Measurements from ENCODE around the gene HECW1.

The HECW1 gene

DNA sequence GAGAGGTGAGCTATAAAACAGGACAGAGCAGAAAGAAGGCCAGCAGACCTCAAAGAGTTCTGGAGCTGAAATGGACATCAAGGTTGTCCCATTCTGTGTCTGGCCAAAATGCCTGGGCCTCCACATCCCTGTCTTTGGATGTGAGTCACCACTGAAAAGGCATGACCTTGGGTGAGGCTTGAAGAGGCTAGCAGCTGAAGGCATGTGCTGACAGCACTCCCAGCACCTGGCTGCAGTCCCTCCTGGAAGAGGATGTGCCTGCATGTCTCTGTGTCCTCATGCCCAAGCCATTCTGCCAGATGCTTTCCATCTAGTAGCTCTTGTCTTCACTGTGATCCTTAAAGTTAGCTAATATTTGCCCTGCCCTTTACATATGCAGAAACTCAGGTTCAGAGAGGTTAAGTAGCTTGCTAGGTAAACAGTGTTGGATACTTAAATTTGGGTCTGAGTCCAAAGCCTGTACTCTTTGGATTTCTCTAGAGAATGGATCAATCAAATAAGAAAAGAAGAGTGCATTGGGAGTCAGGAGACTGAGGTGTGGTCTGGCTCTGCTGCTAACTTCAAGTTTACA, 35.8 kb downstream of the HECW1 start:
- DNase-seq: no peak

DNA sequence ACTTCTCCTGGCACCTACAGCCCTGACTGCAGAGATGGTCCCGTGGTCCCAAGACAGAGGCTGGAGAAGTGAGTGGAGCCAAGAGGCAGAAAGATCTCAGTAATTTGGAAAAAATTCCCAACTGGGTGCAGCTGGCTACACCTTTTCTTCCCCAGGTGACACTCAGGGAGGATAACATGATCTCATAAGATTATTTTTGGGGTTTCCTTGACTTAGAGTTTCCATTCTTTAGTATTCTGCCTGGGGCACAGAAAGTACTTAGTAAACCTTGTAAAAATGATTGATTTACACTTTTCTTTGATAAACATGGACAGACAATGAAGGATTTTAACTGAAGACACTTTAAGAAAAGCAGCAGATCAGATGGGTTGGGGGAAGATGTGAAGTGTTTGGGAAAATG, 38.6 kb downstream of the HECW1 start:
- no peak for DNase-seq

DNA sequence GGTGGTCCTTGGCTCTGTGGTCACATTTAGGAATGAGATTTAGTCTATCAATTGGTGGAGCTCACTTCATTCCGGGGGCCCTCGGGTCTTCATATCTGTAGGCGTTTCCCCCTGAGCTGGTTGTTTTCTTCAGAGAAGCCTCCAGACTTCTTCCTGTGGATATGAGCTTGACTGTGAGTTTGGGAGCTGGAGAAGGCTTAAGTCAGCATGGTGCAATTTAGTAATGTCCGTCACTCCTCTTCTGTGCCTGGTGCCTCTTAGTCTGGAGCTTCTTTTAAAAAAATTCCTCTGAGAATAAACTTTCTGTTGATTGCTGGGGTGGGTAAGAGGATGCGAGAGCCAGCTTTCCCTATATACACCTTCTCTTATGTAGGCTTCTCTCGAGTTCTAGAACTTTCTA, 40.2 kb downstream of the HECW1 start:
- DNase-seq: no peak

DNA sequence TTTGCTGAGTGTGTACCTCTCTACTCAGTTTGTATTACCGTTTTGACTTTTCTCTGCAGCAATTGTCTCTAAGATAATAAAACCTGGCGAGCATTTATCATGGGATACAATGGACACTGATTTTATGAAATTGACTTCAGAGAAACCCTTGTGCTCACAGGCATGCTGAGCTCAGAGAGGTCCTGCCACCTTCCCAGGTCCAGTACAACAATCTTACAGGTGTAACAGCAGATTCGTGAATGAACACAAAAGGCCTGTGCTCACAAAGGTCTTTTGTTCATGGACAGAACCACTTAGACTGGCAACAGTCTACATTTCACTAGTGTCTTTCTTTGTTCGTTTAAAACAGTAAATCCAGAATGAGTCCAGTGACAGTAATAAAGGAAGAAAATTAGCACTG, 43.2 kb downstream of the HECW1 start:
- DNase-seq: no peak

DNA sequence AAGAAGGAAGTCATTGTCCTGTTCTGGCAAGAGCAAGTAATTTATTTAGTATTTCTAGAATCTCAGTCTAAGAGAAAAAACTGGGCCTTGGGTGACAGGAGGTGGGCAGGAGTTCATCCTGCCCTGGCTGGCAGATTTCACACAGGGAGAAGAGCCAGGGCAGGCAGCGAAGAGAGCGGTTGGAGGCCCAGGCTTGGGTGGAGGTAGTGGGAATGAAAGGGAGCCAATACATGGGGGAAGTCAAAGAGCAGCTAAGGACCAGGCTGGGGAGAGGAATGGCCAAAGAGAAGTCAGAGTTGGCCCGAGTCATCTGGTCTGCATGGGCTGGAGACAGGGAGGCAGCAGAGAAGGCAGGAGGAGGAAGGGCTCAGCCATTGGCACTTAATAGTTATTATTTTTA, 51.4 kb downstream of the HECW1 start:
- DNase-seq: no peak

DNA sequence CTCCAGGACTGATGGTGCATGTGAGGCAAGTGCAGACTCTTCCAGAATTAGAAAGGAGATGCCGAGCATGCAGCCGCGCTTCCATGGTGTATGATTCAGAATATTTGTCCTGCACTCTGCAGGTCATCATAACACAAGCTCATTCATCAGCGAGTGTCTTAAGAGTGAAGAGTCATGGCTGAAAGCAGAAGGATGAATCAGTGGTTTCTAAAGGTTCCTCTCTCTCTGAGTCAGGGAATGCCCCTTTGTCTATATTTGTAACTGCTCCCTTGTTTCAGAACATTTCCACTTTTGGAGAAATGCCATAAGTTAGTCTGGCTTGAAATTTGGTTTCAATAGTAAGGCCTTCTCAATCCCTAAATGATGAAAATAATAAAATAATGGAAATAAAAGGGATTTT, 52.3 kb downstream of the HECW1 start:
- DNase-seq: no peak

DNA sequence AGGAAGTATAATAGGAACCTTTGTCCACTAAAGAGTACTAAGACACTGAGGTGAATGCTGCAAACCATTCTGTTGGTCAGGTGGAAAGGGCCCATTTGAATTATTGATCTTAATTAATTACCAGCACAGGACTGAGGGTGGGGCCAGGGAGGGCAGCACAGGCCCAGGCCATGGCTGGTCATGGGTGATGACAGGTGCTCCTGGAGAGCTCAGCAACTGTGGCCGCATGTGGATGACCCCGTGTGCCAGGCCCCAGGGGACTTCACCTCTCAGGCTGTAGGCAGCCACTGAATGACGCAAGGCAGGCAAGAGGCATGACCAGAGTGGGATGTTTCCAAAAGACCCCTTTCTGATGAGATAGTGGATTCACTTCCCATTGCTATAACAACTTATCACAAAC, 54.2 kb downstream of the HECW1 start:
- DNase-seq: no peak

DNA sequence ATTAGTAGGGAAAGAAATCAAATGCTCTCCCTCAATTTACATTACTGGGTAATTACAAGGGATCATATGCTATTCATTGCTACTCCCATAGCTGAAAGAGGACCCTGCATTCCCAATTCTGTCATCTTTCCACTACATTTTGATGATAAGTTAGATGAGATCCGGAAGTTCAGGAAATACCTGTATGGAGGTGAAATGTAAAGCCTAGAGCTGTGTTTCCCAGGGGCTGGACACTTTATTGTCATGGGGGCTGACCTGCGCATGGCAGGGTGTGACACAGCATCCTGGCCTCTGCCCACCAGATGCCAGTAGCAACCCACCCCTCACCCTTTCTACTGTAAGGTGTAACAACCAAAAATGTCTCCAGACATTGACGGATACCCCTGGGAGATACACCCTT, 56.6 kb downstream of the HECW1 start:
- DNase-seq: no peak

DNA sequence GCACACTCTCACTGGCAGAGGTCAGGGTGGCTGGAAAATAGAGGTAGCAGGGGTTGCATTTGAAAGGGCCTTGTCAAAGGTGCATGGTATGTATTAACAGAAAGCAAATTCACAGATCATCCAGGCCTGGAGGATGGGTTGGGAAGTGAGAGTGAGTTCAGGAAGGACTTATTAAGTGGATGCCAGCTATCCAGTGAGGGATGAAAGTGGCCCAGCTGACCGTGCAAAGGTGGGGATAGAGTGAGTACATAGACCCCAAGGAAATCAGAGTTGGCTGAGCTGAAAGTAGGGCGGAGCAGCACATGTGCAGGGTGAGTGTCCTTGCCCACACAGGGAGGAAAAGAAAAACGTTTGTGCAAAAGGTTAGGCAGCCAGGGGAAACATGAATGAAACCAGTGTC, 58.1 kb downstream of the HECW1 start:
- DNase-seq: no peak

DNA sequence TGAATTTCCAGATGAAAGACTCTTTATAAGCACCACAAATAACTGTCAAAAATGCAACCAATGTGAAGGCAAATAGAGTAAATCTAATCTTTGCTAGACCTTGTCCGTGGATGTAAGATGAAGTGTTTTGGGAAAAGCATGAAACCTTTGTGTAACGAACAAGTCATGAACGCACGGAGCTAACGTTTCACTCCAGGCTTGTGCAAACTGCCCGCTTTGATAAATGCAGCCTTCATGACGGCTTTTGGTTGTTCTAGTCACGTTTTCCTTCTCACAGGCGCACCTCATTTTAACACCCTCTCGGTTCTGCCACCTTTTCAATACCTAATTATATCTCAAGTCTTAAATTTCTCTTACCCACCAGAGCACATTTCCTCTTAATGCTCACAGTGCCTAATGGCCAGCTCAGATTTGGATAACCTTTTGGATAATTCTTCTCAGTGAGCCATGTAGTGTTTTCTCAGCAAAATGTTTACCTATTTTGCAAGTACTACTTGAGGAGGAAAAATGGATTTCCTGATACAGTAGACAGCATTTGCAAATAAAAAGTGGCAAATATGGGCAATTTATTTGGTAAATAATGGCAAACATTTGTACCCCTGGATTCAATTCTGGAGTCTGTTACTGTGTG, 63.2 kb downstream of the HECW1 start:
- DNase-seq: no peak

DNA sequence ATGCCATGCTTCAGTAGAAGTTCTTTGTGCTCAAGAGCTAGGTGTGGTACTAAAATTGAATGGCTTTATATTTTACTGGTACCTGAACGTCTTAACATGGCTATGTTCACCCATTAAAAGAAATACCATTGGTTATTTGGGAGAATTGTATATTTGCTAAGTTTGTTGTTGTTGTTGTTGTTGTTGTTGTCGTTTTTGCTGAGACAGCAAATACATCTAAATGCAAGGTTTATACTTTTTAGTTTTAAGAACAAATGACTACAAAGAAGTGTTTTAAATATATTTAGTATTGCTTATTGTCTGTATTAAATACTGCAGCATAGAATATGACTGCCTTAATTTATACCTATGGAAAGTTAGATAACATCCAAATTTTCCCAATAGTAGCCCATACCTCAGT, 66.9 kb downstream of the HECW1 start:
- DNase-seq: no peak

DNA sequence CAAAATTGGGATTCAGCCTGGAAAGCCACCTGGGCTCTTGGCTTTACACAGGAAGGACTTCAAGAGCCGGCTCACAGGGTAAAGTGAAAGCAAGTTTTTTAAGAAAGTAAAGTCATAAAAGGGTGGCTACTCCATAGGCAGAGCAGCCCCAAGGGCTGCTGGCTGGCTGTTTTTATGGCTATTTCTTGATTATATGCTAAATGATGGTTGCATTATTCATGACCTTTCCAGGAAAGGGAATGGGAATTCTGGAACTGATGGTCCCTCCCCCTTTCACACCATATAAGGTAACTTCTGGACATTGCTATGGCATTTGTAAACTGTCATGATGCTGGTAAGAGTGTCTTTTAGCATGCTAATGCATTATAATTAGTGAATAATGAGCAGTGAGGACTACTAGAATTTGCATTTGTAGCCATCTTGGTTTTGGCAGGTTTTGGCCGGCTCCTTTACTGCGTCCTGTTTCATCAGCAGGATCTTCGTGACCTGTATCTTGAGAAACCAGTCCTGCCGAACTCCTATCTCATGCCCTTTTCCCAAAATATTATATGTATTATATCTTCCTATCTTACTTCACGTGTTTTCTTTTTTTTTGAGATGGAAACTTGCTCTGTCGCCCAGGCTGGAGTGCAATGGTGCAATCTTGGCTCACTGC, 80.5 kb downstream of the HECW1 start:
- DNase-seq: no peak

DNA sequence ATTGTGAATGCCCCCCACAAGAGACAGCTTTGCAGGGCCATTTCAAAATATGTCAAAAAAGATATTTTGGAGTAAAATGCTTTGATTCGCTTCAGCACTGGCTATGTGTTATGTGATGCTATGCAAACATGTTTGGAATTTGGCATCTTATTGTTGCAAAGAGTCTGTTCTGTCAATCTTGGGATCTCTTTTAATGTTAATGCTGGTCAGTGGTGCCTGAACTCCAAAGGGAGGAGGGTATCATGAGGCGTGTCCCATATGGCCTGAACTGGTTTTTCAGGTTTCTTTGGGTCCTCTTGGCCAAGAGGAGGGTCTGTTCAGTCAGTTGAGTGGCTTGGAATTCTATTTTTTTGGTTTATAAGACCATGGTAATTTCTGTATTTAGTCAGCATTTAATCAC, 81.4 kb downstream of the HECW1 start:
- no peak for DNase-seq

DNA sequence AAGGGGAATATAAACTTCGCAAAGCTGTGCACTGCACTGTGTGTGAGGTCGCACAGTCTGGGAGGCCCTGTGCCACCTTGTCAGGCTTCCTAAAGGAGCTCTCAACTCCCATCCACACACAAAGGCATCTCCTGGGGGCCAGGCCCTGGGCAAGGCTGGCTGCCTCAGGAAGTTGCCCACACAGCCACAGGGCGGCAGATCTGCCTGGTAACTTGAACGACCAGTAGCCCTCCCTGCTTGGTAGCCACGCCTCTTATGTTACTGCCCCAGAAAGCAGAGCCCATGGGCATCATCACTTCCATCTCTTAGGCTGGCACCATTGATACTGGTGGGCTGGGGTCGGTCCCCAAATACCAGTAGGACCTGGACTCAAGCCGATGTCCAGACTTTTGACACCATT, 82.8 kb downstream of the HECW1 start:
- DNase-seq: no peak

DNA sequence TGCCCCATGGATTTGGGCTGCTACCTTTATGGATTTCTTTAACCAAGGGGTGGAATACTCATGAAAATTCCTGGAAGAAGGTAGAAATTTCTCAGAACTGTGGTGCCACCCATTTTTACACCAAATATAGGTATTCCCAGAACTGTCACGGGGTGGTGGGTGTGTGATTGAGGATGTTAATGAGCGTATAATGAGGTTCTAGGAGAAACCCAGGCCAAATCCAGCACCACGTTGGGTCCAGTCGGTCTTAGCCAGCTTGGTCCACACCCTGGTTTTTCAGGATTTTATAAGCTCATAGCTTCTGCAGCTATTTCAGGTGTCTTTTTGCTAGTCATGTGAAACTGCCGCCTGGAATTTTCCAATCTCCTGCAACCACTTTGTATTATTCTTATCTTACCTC, 83.3 kb downstream of the HECW1 start:
- DNase-seq: no peak

DNA sequence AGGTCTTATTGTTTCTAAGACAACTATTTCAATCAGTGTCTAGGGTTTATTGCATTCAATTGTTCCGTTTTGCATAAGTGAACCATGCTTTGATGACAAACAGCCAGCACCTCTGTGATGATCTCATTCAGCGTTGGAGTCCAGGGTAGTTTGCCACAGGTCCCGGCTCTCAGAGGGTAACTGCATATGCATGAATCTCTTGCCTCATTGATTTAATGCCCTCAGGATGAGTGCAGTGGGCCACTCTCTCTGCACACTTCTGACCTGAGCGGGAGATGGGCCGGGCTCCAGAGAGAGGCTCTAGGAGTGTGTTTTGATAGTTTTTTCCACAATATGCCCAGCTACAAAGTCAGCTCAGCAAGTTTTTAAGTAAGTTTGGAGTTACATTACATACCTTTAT, 83.9 kb downstream of the HECW1 start:
- DNase-seq: no peak

DNA sequence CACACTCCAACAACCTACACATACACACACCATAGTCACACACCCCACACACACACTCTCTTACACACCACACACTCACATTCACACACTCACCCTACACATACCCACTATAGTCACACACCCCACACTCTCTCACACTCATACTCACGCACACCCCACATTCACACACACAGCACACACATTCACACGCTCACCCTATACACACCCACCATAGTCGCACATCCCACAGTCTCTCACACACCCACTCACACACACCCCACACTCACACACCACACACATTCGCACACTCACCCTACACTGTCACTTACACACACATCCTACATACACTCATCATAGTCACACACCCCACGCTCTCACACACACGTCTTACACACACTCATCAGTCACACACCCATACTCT, 85.6 kb downstream of the HECW1 start:
- no peak for DNase-seq

DNA sequence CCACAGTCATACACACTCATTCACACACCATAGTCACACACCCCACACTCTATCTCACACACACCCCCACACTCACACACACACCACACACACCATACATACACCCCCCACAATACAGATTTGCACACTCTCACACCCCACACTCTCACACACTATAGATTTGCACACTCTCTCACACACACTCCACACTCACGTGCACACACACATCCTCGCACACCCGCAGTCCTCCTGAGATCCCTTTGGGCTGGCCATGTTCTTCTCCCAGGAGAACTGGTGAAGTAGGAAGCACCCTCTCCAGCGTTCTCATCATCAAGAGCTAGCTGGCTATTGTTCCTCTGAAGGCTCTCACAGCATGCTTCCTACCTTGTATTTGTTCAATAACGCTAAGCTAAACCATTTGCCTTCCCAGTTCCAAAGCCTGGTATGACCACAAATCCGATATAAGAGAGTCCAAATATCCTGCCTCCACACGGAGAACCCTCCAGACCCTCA, 86.2 kb downstream of the HECW1 start:
- DNase-seq: no peak

DNA sequence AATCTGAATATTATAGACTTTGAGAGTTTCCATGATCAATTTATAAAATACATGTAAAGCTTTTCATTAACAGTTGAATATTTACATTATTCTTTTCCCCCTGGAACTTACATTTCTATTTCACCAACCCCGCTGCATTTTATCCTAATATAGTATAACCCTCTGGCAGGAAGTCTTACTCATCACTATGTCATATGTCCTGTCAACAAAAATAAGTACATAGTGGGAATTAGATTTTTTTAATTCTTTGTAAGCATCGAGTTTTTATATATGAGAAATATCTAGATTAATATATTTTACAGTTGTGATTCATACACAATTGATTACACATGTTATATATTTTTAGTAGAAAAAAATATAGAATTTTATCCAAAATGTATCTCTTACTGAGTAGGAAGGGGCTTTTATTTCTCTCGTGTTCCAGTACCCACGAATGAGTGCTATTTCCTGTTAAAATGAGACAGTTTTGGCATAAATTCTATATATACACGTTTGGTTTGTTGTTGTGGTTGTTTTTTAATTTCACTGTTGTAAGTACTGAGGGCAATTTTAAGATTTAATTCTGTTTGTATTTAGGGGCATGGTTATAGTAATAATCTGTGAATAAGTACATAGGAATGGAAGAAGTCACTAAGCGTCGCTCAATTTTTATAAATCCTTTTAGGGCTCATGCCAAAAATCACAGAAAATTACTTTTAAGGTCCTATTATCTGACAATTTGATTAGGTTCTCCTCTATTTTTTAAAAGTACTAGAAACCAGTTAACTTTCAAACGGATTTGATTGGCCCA, 87.1 kb downstream of the HECW1 start:
- DNase-seq: no peak

DNA sequence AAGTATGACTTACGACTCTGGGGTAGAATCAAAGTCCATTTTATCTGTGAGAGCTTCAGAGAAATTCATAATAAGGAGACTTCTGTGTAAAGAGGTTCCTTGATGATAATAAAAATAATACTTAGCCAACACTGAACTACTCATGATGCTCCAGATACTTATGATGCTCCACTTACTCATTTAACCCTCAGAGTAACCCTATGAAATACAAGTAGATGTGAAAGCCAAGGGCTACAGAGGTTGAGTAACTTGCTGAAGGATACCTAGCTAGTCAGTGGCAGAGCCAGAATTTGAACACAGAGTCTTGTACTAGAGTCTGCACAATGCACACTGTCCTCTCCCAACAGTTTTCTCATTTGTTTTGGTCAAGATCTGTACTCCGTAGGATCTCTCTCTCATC, 89.5 kb downstream of the HECW1 start:
- DNase-seq: no peak

DNA sequence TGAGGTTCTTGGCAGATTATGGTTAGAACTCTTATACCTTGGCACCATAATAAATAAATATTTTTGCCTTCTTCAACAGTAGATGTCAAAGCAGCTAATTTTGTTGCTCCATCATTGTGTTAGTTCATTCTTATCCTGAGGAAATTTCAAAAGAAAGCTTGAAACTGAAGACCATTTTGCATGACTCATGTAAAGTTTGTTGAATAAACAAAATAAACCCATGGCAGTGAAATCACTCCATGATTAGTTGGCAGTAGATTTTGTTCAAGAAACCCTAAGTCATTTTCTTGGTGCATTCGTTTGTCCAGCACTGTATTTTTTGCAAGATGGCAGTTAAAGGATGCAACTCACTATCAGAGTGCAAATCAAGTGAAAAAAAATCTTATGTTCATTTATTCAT, 91.6 kb downstream of the HECW1 start:
- no peak for DNase-seq

DNA sequence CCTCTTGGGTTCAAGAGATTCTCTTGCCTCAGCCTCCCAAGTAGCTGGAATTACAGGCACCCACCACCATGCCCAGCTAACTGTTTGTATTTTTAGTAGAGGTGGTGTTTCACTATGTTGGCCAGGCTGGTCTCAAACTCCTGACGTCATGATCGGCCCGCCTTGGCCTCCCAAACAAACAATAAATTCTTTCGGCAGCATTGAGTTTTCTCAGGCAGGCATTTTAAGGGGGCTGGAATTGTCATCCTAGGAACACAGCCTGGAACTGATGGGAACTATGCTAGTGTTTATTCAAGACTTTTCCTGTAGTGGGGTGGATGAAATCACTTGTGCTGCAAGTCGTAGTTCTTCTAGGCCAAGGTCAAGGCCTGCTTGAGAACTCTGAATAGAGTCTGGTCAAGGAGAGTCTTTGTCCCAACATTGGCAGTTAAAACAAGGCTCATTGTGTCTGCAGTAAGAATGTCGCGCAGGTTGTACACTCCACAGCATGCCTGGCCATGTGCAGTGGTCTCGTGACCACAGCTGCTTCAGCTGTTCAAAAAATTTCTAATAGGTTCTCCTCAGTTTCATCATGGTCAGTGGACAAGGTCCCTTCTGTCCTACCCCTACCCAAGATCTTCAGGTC, 92.8 kb downstream of the HECW1 start:
- DNase-seq: no peak

DNA sequence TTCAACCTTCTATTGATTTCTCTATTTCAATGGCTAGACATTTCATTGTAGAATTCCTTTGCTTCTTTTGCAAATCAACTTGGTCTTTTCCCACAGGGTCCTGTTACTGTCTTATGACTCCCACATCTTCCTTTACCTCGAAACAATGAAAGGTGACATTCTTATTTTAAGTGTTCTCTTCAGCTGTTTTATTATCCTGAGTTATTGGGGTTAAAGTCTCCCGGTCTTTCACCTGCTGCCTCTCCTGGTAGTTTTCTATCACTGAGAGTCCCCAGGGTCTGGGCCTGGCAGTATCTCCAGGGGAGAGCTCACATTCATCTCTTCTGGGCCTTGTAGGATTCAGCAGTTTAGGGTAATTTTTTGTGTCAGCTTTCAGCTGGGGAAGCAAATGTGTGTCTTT, 95.8 kb downstream of the HECW1 start:
- no peak for DNase-seq
